Measurements from ENCODE around the gene MYO1E.

- TF ChIP-seq, protein P1, sequence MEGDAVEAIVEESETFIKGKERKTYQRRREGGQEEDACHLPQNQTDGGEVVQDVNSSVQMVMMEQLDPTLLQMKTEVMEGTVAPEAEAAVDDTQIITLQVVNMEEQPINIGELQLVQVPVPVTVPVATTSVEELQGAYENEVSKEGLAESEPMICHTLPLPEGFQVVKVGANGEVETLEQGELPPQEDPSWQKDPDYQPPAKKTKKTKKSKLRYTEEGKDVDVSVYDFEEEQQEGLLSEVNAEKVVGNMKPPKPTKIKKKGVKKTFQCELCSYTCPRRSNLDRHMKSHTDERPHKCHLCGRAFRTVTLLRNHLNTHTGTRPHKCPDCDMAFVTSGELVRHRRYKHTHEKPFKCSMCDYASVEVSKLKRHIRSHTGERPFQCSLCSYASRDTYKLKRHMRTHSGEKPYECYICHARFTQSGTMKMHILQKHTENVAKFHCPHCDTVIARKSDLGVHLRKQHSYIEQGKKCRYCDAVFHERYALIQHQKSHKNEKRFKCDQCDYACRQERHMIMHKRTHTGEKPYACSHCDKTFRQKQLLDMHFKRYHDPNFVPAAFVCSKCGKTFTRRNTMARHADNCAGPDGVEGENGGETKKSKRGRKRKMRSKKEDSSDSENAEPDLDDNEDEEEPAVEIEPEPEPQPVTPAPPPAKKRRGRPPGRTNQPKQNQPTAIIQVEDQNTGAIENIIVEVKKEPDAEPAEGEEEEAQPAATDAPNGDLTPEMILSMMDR (IDR thresholded peaks at IDR 0.05): no peak
- TF ChIP-seq ZFX (IDR thresholded peaks at IDR 0.05; ENCODE audit: borderline replicate concordance): no peak
Observed at GRCh38 chr15:59321000-59321689, 51.5 kb downstream of the MYO1E start.
